Purkinje cell (primary cell): Measurements from ENCODE around the gene ARAF. TPM values are rescaled to one million over a fixed set of nuclear protein-coding genes. Genes with fewer than 3 reads are reported as not detected.

Experiments used
- polyA plus RNA-seq: library from polyadenylated mRNA; unstranded; fragments of >200 nt; fragmentation: Nextera tagmentation; gene quantifications from 2 replicates; pipeline ENCODE4 v1.2.1, GENCODE V29; 2014

The ARAF gene
- polyA plus RNA-seq, result 7.0 and 9.1 TPM in 2 replicates

DNA sequence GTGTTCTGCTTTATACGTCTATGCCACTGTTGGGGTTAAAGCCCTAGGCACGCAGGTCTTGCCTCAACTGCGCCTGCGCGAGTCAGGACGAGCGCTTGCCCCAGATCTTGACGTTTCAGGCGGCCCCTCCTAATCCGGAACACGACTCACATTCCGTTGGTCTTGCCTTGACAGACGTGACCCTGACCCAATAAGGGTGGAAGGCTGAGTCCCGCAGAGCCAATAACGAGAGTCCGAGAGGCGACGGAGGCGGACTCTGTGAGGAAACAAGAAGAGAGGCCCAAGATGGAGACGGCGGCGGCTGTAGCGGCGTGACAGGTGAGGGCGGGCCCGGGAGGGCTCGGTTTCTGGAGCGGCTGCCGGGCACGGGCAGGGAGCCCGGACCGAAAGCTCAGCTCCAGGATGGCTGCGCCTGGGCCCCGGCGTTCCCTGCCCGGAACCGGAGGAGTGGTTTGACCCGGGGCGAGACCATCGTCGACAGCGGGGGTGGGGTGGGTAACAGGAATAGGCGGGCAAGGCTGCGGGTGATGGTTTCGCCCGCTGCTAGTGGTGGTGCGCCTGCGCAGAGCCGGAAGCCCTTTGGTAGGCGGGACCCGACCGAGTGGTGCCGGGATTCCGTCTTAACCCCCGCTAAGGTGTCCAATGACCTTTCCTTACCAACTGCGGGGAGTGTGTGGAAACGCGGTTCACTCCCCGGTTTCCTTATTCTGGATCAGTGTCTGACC is at the start of gene ARAF:
Gene ARAF, plus strand, starts transcription at position 272 of the 725 bp plus-strand sequence. CDS start 1,763 bp downstream, outside the sequence.

DNA sequence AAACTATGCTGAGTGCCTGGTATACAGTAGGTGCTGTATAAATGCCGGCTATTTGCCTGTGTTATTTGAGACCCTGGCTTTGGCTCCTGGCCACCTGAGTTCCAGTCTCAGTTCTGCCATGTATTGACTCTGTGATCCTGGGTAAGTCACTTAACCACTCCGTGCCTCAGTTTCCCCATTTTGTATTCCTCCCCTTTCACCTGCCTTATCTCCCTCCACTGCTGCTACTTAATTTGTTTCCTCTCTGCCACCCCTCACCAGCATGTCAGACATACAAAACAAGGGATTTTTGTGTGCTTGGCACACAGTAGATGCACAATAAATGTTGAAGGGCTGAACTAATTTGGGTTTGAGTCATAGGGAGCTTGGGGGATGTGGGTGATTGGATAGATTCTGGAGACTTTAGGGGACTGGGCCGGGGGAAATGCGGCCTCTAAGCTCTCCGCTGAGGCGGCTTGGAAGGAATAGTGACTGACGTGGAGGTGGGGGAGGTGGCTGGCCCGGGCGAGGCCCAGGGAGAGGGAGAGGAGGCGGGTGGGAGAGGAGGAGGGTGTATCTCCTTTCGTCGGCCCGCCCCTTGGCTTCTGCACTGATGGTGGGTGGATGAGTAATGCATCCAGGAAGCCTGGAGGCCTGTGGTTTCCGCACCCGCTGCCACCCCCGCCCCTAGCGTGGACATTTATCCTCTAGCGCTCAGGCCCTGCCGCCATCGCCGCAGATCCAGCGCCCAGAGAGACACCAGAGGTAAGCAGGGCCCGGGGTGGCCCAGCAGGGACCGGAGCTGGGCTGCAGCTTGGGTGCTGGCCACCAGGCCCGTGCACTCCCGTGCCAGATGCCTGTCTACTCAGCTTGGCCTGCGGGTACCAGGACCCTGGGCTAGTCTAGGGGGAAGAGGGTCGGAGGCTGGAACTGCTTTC is 21.0 kb downstream of the ARAF start, which contains the start of gene TIMP1:
Gene TIMP1, plus strand, starts transcription at position 706 of the 917 bp plus-strand sequence. CDS start 980 bp downstream, outside the sequence.

DNA sequence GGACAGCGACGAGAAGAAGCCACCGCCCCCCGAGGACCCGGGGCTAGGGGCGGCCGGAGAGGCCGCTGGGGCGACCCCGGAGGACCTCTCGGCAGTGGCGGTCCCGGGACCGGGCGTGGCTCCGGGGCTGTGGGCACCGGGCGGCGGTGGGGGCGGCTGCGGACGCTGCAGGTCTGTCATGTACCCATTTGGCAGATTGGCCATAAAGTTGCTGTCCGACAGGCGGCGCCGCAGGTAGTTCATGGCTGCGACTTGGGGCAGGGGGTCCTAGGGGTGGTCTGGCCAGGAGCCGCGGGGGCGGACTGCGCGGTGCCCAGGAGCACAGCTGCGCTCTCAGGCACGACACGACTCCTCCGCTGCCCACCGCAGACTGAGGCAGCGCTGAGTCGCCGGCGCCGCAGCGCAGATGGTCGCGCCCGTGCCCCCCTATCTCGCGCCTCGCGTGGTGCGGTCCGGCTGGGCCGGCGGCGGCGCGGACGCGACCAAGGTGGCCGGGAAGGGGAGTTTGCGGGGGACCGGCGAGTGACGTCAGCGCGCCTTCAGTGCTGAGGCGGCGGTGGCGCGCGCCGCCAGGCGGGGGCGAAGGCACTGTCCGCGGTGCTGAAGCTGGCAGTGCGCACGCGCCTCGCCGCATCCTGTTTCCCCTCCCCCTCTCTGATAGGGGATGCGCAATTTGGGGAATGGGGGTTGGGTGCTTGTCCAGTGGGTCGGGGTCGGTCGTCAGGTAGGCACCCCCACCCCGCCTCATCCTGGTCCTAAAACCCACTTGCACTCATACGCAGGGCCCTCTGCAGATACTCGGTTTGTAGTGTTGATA is 58.7 kb downstream of the ARAF start, which contains the start of gene SYN1:
Gene SYN1, minus strand, starts transcription at position 372 of the 817 bp plus-strand sequence. Its CDS starts 129 bp downstream, at position 243.

Other genes starting within 250 kb of the ARAF start
- gene ZNF157, start 190.6 kb upstream of the ARAF start, polyA plus RNA-seq, result 0.17 TPM in 1 of 2 replicates, not detected in the other
- 6.1 and 7.5 TPM in 2 replicates for gene ZNF41, start 78.0 kb upstream of the ARAF start, polyA plus RNA-seq
- 16.8 and 34.9 TPM in 2 replicates for gene TIMP1, start 21.2 kb downstream of the ARAF start, polyA plus RNA-seq
- gene SYN1, start 58.7 kb downstream of the ARAF start, polyA plus RNA-seq, result 22.0 and 79.5 TPM in 2 replicates
- 1.9 TPM in 1 of 2 replicates, not detected in the other for gene CFP, start 68.7 kb downstream of the ARAF start, polyA plus RNA-seq
- gene ELK1, start 89.4 kb downstream of the ARAF start, polyA plus RNA-seq, result 0.45 and 1.8 TPM in 2 replicates
- 93.0 and 107 TPM in 2 replicates for gene UXT, start 98.0 kb downstream of the ARAF start, polyA plus RNA-seq